Endothelial cell of umbilical vein (primary cell): ENCODE measurements around the gene PDX1. TPM values are rescaled to one million over a fixed set of nuclear protein-coding genes. Genes with fewer than 3 reads are reported as not detected.

Source experiments
- BruUV-seq: library from RNA; stranded (reverse); fragments of 400-500 nt; replicated peaks from 2 replicates; lab custom pipeline; 2021; lab: Mats Ljungman, UMichigan
- CTCF ChIA-PET: fragments of 300-600, 350-600 bp; sonication (Branson Sonifier 250); formaldehyde crosslinking; loops from one replicate; lab custom pipeline; 2021; ENCODE audit warnings: antibody characterized with exemption, inconsistent platforms; lab: Charles Lee
- POLR2A ChIA-PET: fragments of 300-600, 350-600 bp; sonication (Branson Sonifier 250); formaldehyde crosslinking; loops from one replicate; lab custom pipeline; 2021; ENCODE audit warnings: antibody characterized with exemption, inconsistent platforms; lab: Charles Lee
- DNase-seq: peaks from one replicate; pipeline ENCODE4 v3.0.0-alpha.2; 2011; ENCODE audit warnings: low read depth, low spot score
- FAIRE-seq: peaks from 2 replicates; lab custom pipeline; 2011; peaks lifted over from hg19 to GRCh38; lab: Jason Lieb, UNC
- H2AFZ ChIP-seq: 2 replicates; pipeline ENCODE4 v1.6.0; 2012; ENCODE audit warnings: low read depth, low read length, control low read depth, inconsistent platforms
- H3K27ac ChIP-seq: 2 replicates; pipeline ENCODE4 v1.5.1; 2011; ENCODE audit warnings: low read depth, mild to moderate bottlenecking, control low read depth, low read length, moderate library complexity; ENCODE audit not compliant: insufficient read depth
- H3K27me3 ChIP-seq, 2 experiments: 2 replicates each; pipeline versions ENCODE4 v1.6.0 to v1.6.1; 2011; ENCODE audit warnings: low read length in 2 of 2, mixed read lengths in 1 of 2; ENCODE audit not compliant: control insufficient read depth in 2 of 2, insufficient read depth in 2 of 2
- H3K36me3 ChIP-seq, 2 experiments: 2 replicates in 1 of 2; 3 replicates in 1 of 2; pipeline ENCODE4 v1.5.1; 2011; ENCODE audit warnings: low read length in 2 of 2, mild to moderate bottlenecking in 1 of 2, moderate library complexity in 1 of 2; ENCODE audit not compliant: control insufficient read depth in 2 of 2, insufficient read depth in 2 of 2; ENCODE audit errors: extremely low read depth in 1 of 2
- H3K4me1 ChIP-seq: 3 replicates; pipeline ENCODE4 v1.5.1; 2011; ENCODE audit warnings: mild to moderate bottlenecking, low read length; ENCODE audit not compliant: control insufficient read depth, insufficient read depth; ENCODE audit errors: extremely low read depth
- H3K4me2 ChIP-seq: 2 replicates; pipeline ENCODE4 v1.6.1; 2011; ENCODE audit warnings: low read length, control low read depth, mixed read lengths; ENCODE audit not compliant: insufficient read depth
- H3K4me3 ChIP-seq, 3 experiments: fragments of 200-600 bp in 1 of 3; sonication (generic), shearing (Covaris generic) in 1 of 3; replicated peaks in 1 of 3; 2 replicates each; pipeline ENCODE4 v1.5.1; 2011 to 2016; ENCODE audit warnings: control low read depth in 3 of 3, low read length in 3 of 3, mild to moderate bottlenecking in 2 of 3, inconsistent platforms in 1 of 3, low read depth in 1 of 3, moderate library complexity in 1 of 3; ENCODE audit not compliant: insufficient read depth in 1 of 3
- H3K79me2 ChIP-seq: 2 replicates; pipeline ENCODE4 v1.6.0; 2012; ENCODE audit warnings: low read length, inconsistent platforms; ENCODE audit not compliant: control insufficient read depth, insufficient read depth
- H3K9ac ChIP-seq: replicated peaks from 2 replicates; pipeline ENCODE3; 2011; ENCODE audit warnings: low read length, control low read depth; ENCODE audit not compliant: insufficient read depth; ENCODE audit errors: extremely low read depth
- H3K9me1 ChIP-seq: replicated peaks from 3 replicates; pipeline ENCODE4 v1.6.0; 2011; ENCODE audit warnings: mild to moderate bottlenecking, low read length; ENCODE audit not compliant: control insufficient read depth, insufficient read depth; ENCODE audit errors: extremely low read depth
- H3K9me3 ChIP-seq: replicated peaks from 2 replicates; pipeline ENCODE4 v1.5.1; 2012; ENCODE audit warnings: low read length, inconsistent platforms; ENCODE audit not compliant: control insufficient read depth, insufficient read depth
- H4K20me1 ChIP-seq: replicated peaks from 2 replicates; pipeline ENCODE3; 2011; ENCODE audit warnings: mild to moderate bottlenecking, low read length; ENCODE audit not compliant: control insufficient read depth, insufficient read depth; ENCODE audit errors: extremely low read depth
- EZH2 ChIP-seq: IDR thresholded peaks from 2 replicates; pipeline ENCODE4 v1.6.1; 2012; ENCODE audit warnings: borderline replicate concordance, low read depth, mild to moderate bottlenecking, moderate library complexity, low read length, inconsistent platforms; ENCODE audit not compliant: severe bottlenecking
- POLR2AphosphoS5 ChIP-seq: IDR thresholded peaks from 2 replicates; pipeline ENCODE4 v1.6.1; 2012; ENCODE audit warnings: low read depth, mild to moderate bottlenecking, control low read depth, low read length, moderate library complexity; ENCODE audit not compliant: insufficient read depth
- dilution Hi-C: fragments of 300-500 bp; cut with MboI; formaldehyde crosslinking; loops from one replicate; pipeline ENCODE4 v1.15.0; 2019; ENCODE audit warnings: low sequenced_read_pairs; ENCODE audit not compliant: extremely low pct_ligation_motif_present
- intact Hi-C: fragments of 100-400 bp; cut with micrococcal nuclease; formaldehyde crosslinking; loops from one replicate; pipeline ENCODE4 v1.10.0; 2022
- polyA plus RNA-seq, 4 experiments: library from polyadenylated mRNA; depleted of rRNA in 3 of 4; stranded (reverse) in 3 of 4; unstranded in 1 of 4; fragments of >200 nt; gene quantifications; 2 replicates each; pipeline versions ENCODE4 v1.2.1 to v1.2.3, GENCODE V29; 2011 to 2012; ENCODE audit warnings: missing spikeins in 1 of 4
- total RNA-seq: library from RNA; stranded (reverse); gene quantifications from 2 replicates; pipeline ENCODE4 v1.2.3, GENCODE V29; 2021
- TF ChIP-seq, protein P1 (sequence below), 2 donors: IDR thresholded peaks; 1 replicate in 1 of 2; 2 replicates in 1 of 2; pipeline ENCODE4 v1.5.1; 2011; ENCODE audit warnings: low read length in 2 of 2, mild to moderate bottlenecking in 2 of 2, moderate library complexity in 2 of 2, control low read depth in 1 of 2, inconsistent platforms in 1 of 2, low read depth in 1 of 2; ENCODE audit not compliant: insufficient read depth in 1 of 2; ENCODE audit errors: extremely low read depth in 1 of 2

The PDX1 gene
- total and polyA plus RNA-seq, 2 donors (not counting 3 experiments of a cell fraction or from before 2014, with no cell fraction given) = not detected

DNA sequence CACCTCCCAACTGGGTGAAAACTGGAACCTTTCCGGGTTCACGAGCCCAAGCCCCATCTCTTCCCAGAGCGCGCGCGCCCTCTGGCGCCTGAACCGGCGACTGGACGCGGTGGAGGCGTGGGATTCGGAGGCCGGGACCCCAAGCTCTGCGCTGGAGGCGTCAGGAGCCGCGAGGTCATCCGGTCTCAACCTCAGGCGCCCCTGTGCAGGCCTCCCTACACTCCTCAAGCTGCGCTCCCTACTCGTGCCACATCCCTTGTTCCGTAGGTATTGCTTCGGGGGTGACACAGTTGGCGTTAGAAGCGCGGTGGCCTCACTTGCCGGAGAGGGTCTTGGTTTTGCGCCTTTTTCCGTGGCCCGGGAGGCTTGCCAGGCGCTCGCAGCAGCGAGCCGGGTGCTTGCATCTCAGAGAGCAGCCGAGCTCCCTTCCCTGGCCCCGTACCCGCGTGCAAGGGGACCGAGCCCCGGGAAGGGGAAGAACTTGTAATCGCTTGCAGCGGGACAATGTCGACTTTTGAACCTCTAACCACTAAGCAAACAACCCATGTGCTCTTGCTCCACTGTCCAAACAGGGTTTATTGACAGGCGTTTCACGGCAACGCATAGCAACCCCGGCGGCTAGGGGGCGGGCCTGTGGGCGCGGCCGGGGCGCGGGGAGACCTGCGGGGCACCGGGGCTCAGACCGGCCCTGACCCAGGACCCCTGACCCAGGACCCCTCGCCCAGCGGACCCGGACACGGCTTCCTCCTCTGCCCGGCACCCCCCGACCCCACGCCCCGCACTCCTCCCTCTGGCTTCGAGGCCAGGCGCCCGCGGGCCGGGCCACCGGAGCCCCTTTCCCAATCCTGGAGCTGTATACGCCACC, 40.8 kb downstream of the PDX1 start:
- no peak overlapping the region for H3K27ac ChIP-seq
- CTCF ChIA-PET = interaction anchor here (0.6 to 2.7 kb wide), 5 partner anchors 23 to 598 kb away, joined by 3 to 12 read pairs (median 5); no protein-coding TSS in a partner anchor
- H3K4me3 ChIP-seq = no peak overlapping the region
- BruUV-seq = no TSS peak
- H4K20me1 ChIP-seq = no peaks in the 10 kb centered on the region
- no peaks in the 10 kb centered on the region for H3K79me2 ChIP-seq
- no peaks in the 10 kb centered on the region for H3K9me1 ChIP-seq
- POLR2A ChIA-PET = no interaction called here
- no peaks in the 10 kb centered on the region for H3K36me3 ChIP-seq
- H3K4me1 ChIP-seq = peaks cover 3% of the 10 kb centered on the region
- H3K9me3 ChIP-seq = no peaks in the 10 kb centered on the region
- peaks cover 65 to 93% of the 10 kb centered on the region in 2 experiments for H3K27me3 ChIP-seq
- dilution Hi-C loops (no loop called here), intact Hi-C loops (no loop called here)
- DNase-seq (no peak), FAIRE-seq (peak; percentile 75)
- H3K9ac ChIP-seq = no peak overlapping the region
- TF ChIP-seq, protein P1, sequence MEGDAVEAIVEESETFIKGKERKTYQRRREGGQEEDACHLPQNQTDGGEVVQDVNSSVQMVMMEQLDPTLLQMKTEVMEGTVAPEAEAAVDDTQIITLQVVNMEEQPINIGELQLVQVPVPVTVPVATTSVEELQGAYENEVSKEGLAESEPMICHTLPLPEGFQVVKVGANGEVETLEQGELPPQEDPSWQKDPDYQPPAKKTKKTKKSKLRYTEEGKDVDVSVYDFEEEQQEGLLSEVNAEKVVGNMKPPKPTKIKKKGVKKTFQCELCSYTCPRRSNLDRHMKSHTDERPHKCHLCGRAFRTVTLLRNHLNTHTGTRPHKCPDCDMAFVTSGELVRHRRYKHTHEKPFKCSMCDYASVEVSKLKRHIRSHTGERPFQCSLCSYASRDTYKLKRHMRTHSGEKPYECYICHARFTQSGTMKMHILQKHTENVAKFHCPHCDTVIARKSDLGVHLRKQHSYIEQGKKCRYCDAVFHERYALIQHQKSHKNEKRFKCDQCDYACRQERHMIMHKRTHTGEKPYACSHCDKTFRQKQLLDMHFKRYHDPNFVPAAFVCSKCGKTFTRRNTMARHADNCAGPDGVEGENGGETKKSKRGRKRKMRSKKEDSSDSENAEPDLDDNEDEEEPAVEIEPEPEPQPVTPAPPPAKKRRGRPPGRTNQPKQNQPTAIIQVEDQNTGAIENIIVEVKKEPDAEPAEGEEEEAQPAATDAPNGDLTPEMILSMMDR (IDR thresholded peaks at IDR 0.05; ENCODE audit: extremely low read depth in 1 of 2, insufficient read depth in 1 of 2, low read depth in 1 of 2, low read length in 2 of 2) = peak; percentile 46 to 54
- TF ChIP-seq EZH2 (peak; percentile 66), POLR2AphosphoS5 (no peak)
- H3K4me2 ChIP-seq = no peak overlapping the region
- H2AFZ ChIP-seq = no peak overlapping the region
